Caco-2 (cell line): ENCODE measurements around the gene VPS51. TPM values are rescaled to one million over a fixed set of nuclear protein-coding genes. Genes with fewer than 3 reads are reported as not detected.

Experiments used
- BruUV-seq: library from RNA; stranded (reverse); fragments of 400-500 nt; replicated peaks from 2 replicates; lab custom pipeline; 2021; lab: Mats Ljungman, UMichigan
- CTCF ChIA-PET: fragments of 300-600 bp; sonication (Branson Sonifier 250); formaldehyde crosslinking; loops from one replicate; lab custom pipeline; 2022; ENCODE audit warnings: antibody characterized with exemption; lab: Charles Lee
- POLR2A ChIA-PET: fragments of 300-600 bp; sonication (Branson Sonifier 250); formaldehyde crosslinking; loops from one replicate; lab custom pipeline; 2022; ENCODE audit warnings: antibody characterized with exemption; lab: Charles Lee
- DNase-seq, 2 experiments: peaks; one replicate each; pipeline versions ENCODE4 v3.0.0 to v3.0.0-alpha.2; 2020 to 2022
- H3K27me3 ChIP-seq: replicated peaks from 2 replicates; pipeline ENCODE4 v1.6.0; 2011; ENCODE audit warnings: low read length; ENCODE audit not compliant: control insufficient read depth, insufficient read depth
- H3K36me3 ChIP-seq: 2 replicates; pipeline ENCODE4 v1.5.1; 2011; ENCODE audit warnings: low read length; ENCODE audit not compliant: control insufficient read depth, insufficient read depth
- H3K4me1 ChIP-seq: fragments of 250-450 bp; sonication (Bioruptor Pico); 2 replicates; pipeline ENCODE4 v1.5.1; 2020; ENCODE audit warnings: mild to moderate bottlenecking
- H3K4me3 ChIP-seq: 2 replicates; pipeline ENCODE4 v1.5.1; 2011; ENCODE audit warnings: low read depth, mild to moderate bottlenecking, control low read depth, low read length
- H3K9me3 ChIP-seq: fragments of 250-450 bp; sonication (Bioruptor Pico); 2 replicates; pipeline ENCODE4 v1.5.1; 2020; ENCODE audit warnings: mild to moderate bottlenecking, moderate library complexity
- H3K27ac Mint-ChIP-seq: one replicate; pipeline ENCODE4 v1.8.0; 2022; ENCODE audit warnings: mixed read lengths; ENCODE audit not compliant: unreplicated experiment
- H3K27me3 Mint-ChIP-seq: one replicate; pipeline ENCODE4 v1.8.0; 2022; ENCODE audit warnings: mixed read lengths; ENCODE audit not compliant: insufficient read depth, unreplicated experiment
- H3K36me3 Mint-ChIP-seq: one replicate; pipeline ENCODE4 v1.8.0; 2022; ENCODE audit warnings: mild to moderate bottlenecking, mixed read lengths; ENCODE audit not compliant: insufficient read depth, unreplicated experiment
- H3K4me1 Mint-ChIP-seq: one replicate; pipeline ENCODE4 v1.8.0; 2022; ENCODE audit warnings: low read depth, mixed read lengths; ENCODE audit not compliant: unreplicated experiment
- H3K4me3 Mint-ChIP-seq: one replicate; pipeline ENCODE4 v1.8.0; 2022; ENCODE audit warnings: mild to moderate bottlenecking, moderate library complexity, mixed read lengths; ENCODE audit not compliant: unreplicated experiment
- H3K9me3 Mint-ChIP-seq: one replicate; pipeline ENCODE4 v1.8.0; 2022; ENCODE audit warnings: mixed read lengths; ENCODE audit not compliant: unreplicated experiment
- CTCF ChIP-seq, 2 experiments: fragments of 200-600 bp in 1 of 2; IDR thresholded peaks; 1 replicate in 1 of 2; 2 replicates in 1 of 2; pipeline versions ENCODE4 v1.5.1 to v1.8.0; 2011 to 2022; ENCODE audit warnings: antibody characterized with exemption in 1 of 2, control low read depth in 1 of 2, inconsistent platforms in 1 of 2, low read depth in 1 of 2, low read length in 1 of 2, mild to moderate bottlenecking in 1 of 2, moderate library complexity in 1 of 2; ENCODE audit not compliant: insufficient read depth in 1 of 2, severe bottlenecking in 1 of 2, unreplicated experiment in 1 of 2
- intact Hi-C: fragments of 100-400 bp; cut with micrococcal nuclease; formaldehyde crosslinking; loops from one replicate; pipeline ENCODE4 v1.10.0; 2022; ENCODE audit not compliant: unreplicated experiment
- total RNA-seq: library from RNA; stranded (reverse); gene quantifications from 2 replicates; pipeline ENCODE4 v1.2.3, GENCODE V29; 2022

The VPS51 gene
- total RNA-seq, 1 experiment from 2014 or later, result 158 TPM

GRCh38 chr11:65108469-65109123 lies 12.6 kb downstream of the VPS51 start:
- no peak for TF ChIP-seq CTCF (IDR thresholded peaks at IDR 0.05; ENCODE audit: insufficient read depth in 1 of 2, low read depth in 1 of 2, low read length in 1 of 2, severe bottlenecking in 1 of 2, unreplicated experiment in 1 of 2)

GRCh38 chr11:65109231-65110198 lies 13.5 kb downstream of the VPS51 start:
- peaks cover 62% of the 10 kb centered on the region for H3K36me3 Mint-ChIP-seq
- intact Hi-C loops, result loop anchor here (1.0 to 10.0 kb wide), 3 partner anchors 13 to 335 kb away; partner anchors contain the start of genes CAPN1, SF1 and VPS51
- no peak for TF ChIP-seq CTCF (IDR thresholded peaks at IDR 0.05; ENCODE audit: insufficient read depth in 1 of 2, low read depth in 1 of 2, low read length in 1 of 2, severe bottlenecking in 1 of 2, unreplicated experiment in 1 of 2)
- no peaks in the 10 kb centered on the region for H3K27me3 ChIP-seq
- no peaks in the 10 kb centered on the region for H3K36me3 ChIP-seq
- no peaks in the 10 kb centered on the region for H3K9me3 Mint-ChIP-seq
- CTCF ChIA-PET, result interaction anchor here (0.6 to 1.7 kb wide), 9 partner anchors 10 to 805 kb away, joined by 3 to 9 read pairs (median 5); partner anchors contain the start of genes CAPN1, FAU, MRPL49 and SF1
- no peak overlapping the region for H3K4me3 ChIP-seq
- peaks cover 21% of the 10 kb centered on the region for H3K4me1 ChIP-seq
- no peak overlapping the region for H3K4me3 Mint-ChIP-seq
- no peaks in the 10 kb centered on the region for H3K27me3 Mint-ChIP-seq
- H3K4me1 Mint-ChIP-seq, result peaks cover 6% of the 10 kb centered on the region
- H3K27ac Mint-ChIP-seq, result no peak overlapping the region
- DNase-seq, result no peak
- no TSS peak for BruUV-seq
- no peaks in the 10 kb centered on the region for H3K9me3 ChIP-seq
- POLR2A ChIA-PET, result interaction anchor here (2.3 kb wide), 1 partner anchor 12 kb away, joined by 37 read pairs; the partner anchor contains the start of genes FAU and MRPL49

More at GRCh38 chr11:65108469-65109123, 12.6 kb downstream of the VPS51 start:
- ChIA-PET CTCF (no interaction called here), POLR2A (no interaction called here)
- Histone ChIP-seq H3K36me3 (no peaks in the 10 kb centered on the region), H3K4me3 (no peak overlapping the region), H3K9me3 (no peaks in the 10 kb centered on the region), H3K27me3 (no peaks in the 10 kb centered on the region), H3K4me1 (peaks cover 18% of the 10 kb centered on the region)
- no TSS peak for BruUV-seq
- Mint-ChIP-seq H3K36me3 (peaks cover 63% of the 10 kb centered on the region), H3K4me3 (no peak overlapping the region), H3K27me3 (no peaks in the 10 kb centered on the region), H3K27ac (no peak overlapping the region), H3K4me1 (peaks cover 5% of the 10 kb centered on the region), H3K9me3 (no peaks in the 10 kb centered on the region)
- no peak for DNase-seq
- intact Hi-C loops, result no loop called here
